Esophagus squamous epithelium (tissue), 5 donors: ENCODE data around the gene FAM156A. TPM values are rescaled to one million over a fixed set of nuclear protein-coding genes. Genes with fewer than 3 reads are reported as not detected.
A peak's percentile ranks its signal among the peaks of the same experiment; 100 is the strongest.
"Not testable (repeated sequence)": the region's sequence is repeated elsewhere in the genome, so short reads cannot be mapped to it uniquely, and the experiment has no call there.

Source experiments
- DNase-seq: peaks from one replicate; lab custom pipeline; 2025; lab: John Stamatoyannopoulos, UW
- H3K27ac ChIP-seq, 4 donors: fragments of 200-600 bp; sonication (generic); one replicate each; pipeline ENCODE4 v1.5.1; 2016 to 2019; ENCODE audit warnings: mild to moderate bottlenecking in 1 of 4
- H3K27me3 ChIP-seq, 4 donors: fragments of 200-600 bp; sonication (generic); 1 replicate in 3 of 4; 2 replicates in 1 of 4; pipeline versions ENCODE4 v1.5.1 to v1.6.0; 2017 to 2021; ENCODE audit warnings: antibody characterized with exemption in 1 of 4
- H3K36me3 ChIP-seq, 3 donors: fragments of 200-600 bp; sonication (generic); one replicate each; pipeline ENCODE4 v1.5.1; 2016 to 2019
- H3K4me1 ChIP-seq, 3 donors: fragments of 200-600 bp; sonication (generic); one replicate each; pipeline ENCODE4 v1.5.1; 2017 to 2019
- H3K4me3 ChIP-seq, 4 donors: fragments of 200-600 bp; sonication (generic); 1 replicate in 3 of 4; 2 replicates in 1 of 4; pipeline ENCODE4 v1.5.1; 2016 to 2019; ENCODE audit warnings: mild to moderate bottlenecking in 2 of 4, moderate library complexity in 1 of 4
- H3K9me3 ChIP-seq, 3 donors: fragments of 200-600 bp; sonication (generic); one replicate each; pipeline ENCODE4 v1.5.1; 2016 to 2019
- POLR2A ChIP-seq, 4 donors: fragments of 450-650 bp; IDR thresholded peaks; one replicate each; pipeline ENCODE4 v1.6.1; 2017; ENCODE audit warnings: antibody characterized with exemption in 4 of 4, mild to moderate bottlenecking in 4 of 4, moderate library complexity in 3 of 4
- WGBS, 2 donors: methylation state at CpG; one replicate each; pipeline ENCODE4 v1.1.5; 2018; 5-methylcytosine and 5-hydroxymethylcytosine counted together
- intact Hi-C: fragments of 100-400 bp; cut with DNase I; formaldehyde crosslinking; loops from one replicate; pipeline ENCODE4 v1.15.0; 2022
- total RNA-seq, 4 donors: library from RNA; depleted of rRNA; stranded (reverse); fragments of >200 nt; gene quantifications; one replicate each; pipeline ENCODE4 v1.1.0, GENCODE V29; 2016
- TF ChIP-seq, protein P1 (sequence below), 6 experiments: fragments of 450-650 bp in 4 of 6; fragments of 200-600 bp in 2 of 6; sonication (generic) in 2 of 6; IDR thresholded peaks; one replicate each; pipeline ENCODE4 v1.5.1; 2016 to 2019; ENCODE audit warnings: antibody characterized with exemption in 6 of 6, mild to moderate bottlenecking in 4 of 6, moderate library complexity in 4 of 6
- donor health status: DM: yes; HTN: yes; CAD: no.

FAM156A gene
- total RNA-seq, 4 donors from 2014 or later, result 2.9 to 13.3 (median 9.7) TPM

DNA sequence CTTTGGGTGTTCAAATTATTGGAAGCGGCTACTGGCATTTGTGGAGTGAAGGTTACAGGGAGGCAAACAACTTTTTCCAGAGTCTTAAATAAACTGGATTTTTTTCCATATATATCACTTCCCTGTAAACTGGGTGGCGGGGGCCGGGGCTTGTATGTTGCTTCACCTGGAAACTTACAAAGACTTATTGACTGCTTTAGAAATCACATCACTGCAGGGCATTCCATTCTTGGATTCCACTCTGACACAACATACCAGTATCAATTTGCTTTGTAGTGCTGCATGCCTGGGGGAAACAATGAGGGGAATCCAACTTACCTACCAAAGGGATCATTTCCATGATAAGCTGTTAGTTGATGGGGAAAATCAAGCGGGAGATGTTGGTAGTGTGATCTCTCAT lies 21.7 kb upstream of the FAM156A start:
- DNase-seq, result no peak
- TF ChIP-seq POLR2A (IDR thresholded peaks at IDR 0.05), result no peak
- TF ChIP-seq, protein P1, sequence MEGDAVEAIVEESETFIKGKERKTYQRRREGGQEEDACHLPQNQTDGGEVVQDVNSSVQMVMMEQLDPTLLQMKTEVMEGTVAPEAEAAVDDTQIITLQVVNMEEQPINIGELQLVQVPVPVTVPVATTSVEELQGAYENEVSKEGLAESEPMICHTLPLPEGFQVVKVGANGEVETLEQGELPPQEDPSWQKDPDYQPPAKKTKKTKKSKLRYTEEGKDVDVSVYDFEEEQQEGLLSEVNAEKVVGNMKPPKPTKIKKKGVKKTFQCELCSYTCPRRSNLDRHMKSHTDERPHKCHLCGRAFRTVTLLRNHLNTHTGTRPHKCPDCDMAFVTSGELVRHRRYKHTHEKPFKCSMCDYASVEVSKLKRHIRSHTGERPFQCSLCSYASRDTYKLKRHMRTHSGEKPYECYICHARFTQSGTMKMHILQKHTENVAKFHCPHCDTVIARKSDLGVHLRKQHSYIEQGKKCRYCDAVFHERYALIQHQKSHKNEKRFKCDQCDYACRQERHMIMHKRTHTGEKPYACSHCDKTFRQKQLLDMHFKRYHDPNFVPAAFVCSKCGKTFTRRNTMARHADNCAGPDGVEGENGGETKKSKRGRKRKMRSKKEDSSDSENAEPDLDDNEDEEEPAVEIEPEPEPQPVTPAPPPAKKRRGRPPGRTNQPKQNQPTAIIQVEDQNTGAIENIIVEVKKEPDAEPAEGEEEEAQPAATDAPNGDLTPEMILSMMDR (IDR thresholded peaks at IDR 0.05), result no peak
- Histone ChIP-seq H3K27ac (peak overlapping the region in 2 of 4 donors; percentile 14 to 18), H3K4me3 (no peak overlapping the region), H3K27me3 (no peaks in the 10 kb centered on the region), H3K9me3 (no peaks in the 10 kb centered on the region), H3K36me3 (no peaks in the 10 kb centered on the region), H3K4me1 (peaks cover 0 to 14% (median 0%) of the 10 kb centered on the region in 3 donors)
- intact Hi-C loops, result no loop called here
- WGBS, 2 donors, result 67 to 75% methylated on average over 3 to 4 of the region's 4 CpGs

DNA sequence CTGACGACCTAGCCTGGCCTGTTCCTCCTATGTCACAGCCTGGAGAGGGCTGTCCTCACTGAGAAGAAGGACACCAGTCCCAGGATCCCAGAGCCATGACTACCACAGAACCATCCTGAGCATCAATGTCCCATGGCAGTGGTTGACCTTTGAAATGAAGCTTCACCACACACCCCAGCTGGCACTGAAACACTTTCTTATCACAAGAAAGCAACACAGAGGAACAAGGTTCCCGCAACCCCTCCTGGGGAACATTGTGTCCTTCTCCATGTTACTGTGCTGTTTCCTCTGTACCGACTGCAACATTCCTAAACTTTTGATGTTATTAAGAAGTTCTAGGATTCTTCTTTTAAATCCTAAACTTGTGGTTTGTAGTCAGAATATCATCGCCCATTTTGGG lies 21.2 kb upstream of the FAM156A start:
- H3K4me3 ChIP-seq, result no peak overlapping the region
- 50 to 65% methylated on average over 3 to 4 of the region's 4 CpGs for WGBS, 2 donors
- H3K36me3 ChIP-seq, result no peaks in the 10 kb centered on the region
- no peak for DNase-seq
- intact Hi-C loops, result no loop called here
- H3K27ac ChIP-seq, result peak overlapping the region in 1 of 4 donors; percentile 18
- H3K4me1 ChIP-seq, result peaks cover 0 to 14% (median 0%) of the 10 kb centered on the region in 3 donors
- H3K9me3 ChIP-seq, result no peaks in the 10 kb centered on the region
- TF ChIP-seq POLR2A (IDR thresholded peaks at IDR 0.05), result no peak
- TF ChIP-seq, protein P1 (IDR thresholded peaks at IDR 0.05), result no peak
- no peaks in the 10 kb centered on the region for H3K27me3 ChIP-seq

DNA sequence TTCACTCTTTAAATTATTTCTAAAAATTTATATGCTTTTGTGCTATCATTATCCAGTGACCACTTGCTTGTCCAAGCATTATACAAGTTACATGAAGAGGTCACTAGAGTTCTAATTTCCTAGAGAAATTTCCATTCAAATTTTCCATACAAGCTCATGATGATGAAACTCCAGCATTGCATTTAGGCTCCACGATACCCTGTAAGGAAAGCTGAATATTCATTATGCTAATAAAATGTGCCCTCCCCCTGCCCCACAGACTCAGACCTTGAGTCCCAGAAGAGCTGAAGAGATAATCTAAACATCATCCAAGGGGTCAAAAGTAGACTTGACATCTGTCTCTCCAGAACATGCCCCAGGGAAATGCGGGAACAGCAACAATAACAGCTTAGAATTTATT lies 19.6 kb upstream of the FAM156A start:
- intact Hi-C loops, result no loop called here
- no peak for DNase-seq
- no peaks in the 10 kb centered on the region for H3K9me3 ChIP-seq
- 75 to 94% methylated on average over 2 of the region's 2 CpGs for WGBS, 2 donors
- no peaks in the 10 kb centered on the region for H3K27me3 ChIP-seq
- H3K4me3 ChIP-seq, result no peak overlapping the region
- TF ChIP-seq, protein P1 (IDR thresholded peaks at IDR 0.05), result no peak
- TF ChIP-seq POLR2A (IDR thresholded peaks at IDR 0.05), result no peak
- H3K27ac ChIP-seq, result no peak overlapping the region
- H3K36me3 ChIP-seq, result no peaks in the 10 kb centered on the region
- peaks cover 0 to 2% (median 0%) of the 10 kb centered on the region in 3 donors for H3K4me1 ChIP-seq

DNA sequence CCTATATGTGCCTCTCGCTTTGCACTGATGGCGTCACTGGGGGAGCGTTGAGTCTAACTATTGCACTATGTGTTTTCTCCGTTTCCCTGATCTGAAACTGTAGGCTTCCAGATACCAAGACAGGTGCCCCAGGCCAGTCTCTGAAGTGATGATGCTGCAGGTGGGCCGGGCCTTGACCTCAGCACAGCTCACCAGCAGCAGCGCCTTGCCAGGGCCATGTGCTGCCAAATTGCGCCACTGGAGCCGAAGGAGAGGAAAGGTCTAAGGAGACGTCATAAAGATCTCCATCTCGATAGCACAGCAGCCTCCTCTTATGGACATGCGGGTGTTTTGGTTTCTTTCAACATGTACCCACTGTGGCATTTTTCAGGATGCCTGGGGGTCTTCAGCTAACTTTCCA lies 17.3 kb upstream of the FAM156A start:
- DNase-seq, intact Hi-C loops: not testable (repeated sequence)
- WGBS, 2 donors, result 84 to 94% methylated on average over 3 to 7 of the region's 11 CpGs

DNA sequence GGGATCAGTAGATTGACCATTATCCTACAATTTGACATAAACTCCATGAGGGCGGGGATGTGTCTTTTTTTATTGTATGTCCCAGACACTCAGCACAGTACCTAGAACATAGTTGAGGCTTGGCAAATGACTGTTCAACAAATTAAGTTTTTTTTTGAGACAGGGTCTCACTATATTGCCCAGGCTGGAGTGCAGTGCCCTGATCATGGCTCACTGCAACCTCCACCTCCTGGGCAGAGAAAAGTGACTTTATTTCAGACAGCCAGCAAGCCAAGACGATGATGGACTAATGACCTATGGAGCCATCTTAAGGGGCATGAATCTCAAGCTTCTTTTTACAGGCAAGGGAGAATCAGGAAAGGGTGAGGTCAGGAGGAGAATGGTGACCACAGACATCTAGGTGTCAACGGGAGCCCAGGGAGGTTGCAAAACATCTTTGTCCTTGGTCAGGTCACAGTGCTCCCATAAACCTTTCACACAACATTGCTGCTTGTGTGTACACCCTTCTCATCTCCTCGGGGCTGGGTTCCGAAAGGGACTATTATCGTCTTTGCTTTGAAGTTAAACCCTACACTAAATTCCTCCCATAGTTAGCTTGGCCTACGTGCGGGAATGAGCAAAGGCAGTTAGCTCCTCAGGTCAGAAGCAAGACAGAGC lies 16.1 kb upstream of the FAM156A start:
- H3K27ac ChIP-seq, DNase-seq, H3K4me3 ChIP-seq, H3K9me3 ChIP-seq, H3K36me3 ChIP-seq, H3K4me1 ChIP-seq, intact Hi-C loops, H3K27me3 ChIP-seq: not testable (repeated sequence)
- 70 to 89% methylated on average over 1 to 8 of the region's 8 CpGs for WGBS, 2 donors

More for the DNA sequence above, 17.3 kb upstream of the FAM156A start:
- H3K27me3 ChIP-seq, H3K9me3 ChIP-seq, H3K4me1 ChIP-seq, H3K4me3 ChIP-seq, H3K27ac ChIP-seq, H3K36me3 ChIP-seq: not testable (repeated sequence)

DNA sequence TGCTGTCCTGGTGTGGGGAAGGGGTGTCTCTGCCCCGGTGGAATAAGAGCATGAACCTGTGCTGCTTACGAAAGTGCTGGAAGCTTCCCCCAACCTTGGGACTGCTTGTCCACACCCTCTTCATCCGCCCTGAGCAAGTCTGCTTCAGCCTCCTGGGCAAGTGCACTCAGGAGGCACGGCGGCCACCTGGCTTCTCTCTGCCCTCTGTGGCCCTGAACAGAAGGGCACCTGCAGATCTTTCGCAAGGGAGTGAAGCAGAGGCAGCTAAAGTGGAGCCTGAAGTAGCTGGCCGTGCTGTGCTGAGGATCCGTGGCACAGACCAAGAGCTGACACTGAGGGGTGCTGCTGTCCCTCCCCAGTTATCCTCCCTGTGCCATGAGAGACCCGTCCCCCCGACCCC lies 9.6 kb upstream of the FAM156A start:
- WGBS, 2 donors, result no CpG with 5 or more reads among the region's 10 CpGs
- not testable (repeated sequence) for H3K4me3 ChIP-seq

DNA sequence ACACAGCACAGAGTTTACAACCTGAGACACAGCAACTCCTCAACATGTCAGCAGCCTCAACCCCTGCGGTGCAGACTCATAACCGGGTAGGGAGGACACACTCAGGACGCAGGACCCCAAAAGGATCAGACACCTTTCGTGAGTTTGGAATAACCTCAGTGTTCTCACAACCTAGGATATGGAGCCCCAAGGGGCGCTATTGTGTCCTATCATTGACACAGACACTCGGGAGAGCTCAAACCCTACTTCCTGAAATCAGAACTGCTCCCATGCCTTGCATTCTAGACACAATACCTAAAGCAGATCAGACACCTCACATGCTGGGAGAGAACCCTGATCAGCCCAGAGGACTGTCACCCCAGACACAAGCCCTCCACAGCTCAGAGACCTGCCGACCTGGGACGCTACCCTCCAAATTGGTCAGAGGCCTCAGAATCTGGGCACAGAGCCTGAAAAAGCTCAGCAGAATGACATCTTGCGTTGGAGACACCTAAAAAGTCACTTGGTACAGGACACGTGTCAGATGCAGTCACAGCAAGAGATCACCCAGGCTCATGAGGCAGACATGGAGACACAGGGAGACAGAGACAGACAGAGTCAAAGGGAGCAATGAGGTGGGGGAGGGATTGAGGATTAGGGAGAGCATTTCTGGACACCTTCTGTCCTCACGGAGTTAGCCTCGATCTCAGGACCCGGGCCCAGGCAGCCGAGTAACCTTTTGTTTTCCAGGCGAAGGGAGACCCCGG lies 8.8 kb upstream of the FAM156A start:
- H3K4me1 ChIP-seq, H3K4me3 ChIP-seq, intact Hi-C loops, DNase-seq, H3K9me3 ChIP-seq, H3K27ac ChIP-seq, H3K36me3 ChIP-seq, H3K27me3 ChIP-seq: not testable (repeated sequence)
- no CpG with 5 or more reads among the region's 16 CpGs for WGBS, 2 donors

More for the DNA sequence above, 9.6 kb upstream of the FAM156A start:
- intact Hi-C loops, DNase-seq, H3K27ac ChIP-seq, H3K9me3 ChIP-seq, H3K27me3 ChIP-seq, H3K4me1 ChIP-seq, H3K36me3 ChIP-seq: not testable (repeated sequence)

DNA sequence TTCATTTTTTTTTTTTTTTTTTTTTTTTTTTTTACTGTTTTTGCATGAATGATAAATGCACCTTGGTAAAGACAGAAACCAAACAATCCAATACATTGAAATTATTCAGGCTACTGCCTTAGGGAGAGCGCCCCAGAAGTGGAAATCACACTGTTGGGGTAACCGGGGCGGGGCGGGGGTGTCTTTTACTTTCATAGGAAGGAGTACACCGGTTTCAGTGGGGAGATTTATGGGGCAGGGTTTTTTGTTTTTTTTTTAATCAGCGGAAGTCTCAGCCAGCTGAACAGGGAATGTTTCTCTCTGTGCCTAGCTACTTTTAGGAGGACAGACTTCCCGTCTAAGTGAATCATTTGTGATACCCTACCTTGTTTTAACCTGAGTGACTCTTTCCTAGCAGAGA lies 643 bp upstream of the FAM156A start:
- H3K27ac ChIP-seq, H3K4me3 ChIP-seq, H3K4me1 ChIP-seq, intact Hi-C loops, H3K36me3 ChIP-seq, H3K27me3 ChIP-seq, DNase-seq, H3K9me3 ChIP-seq: not testable (repeated sequence)
- WGBS, 2 donors, result no CpG with 5 or more reads among the region's 7 CpGs

DNA sequence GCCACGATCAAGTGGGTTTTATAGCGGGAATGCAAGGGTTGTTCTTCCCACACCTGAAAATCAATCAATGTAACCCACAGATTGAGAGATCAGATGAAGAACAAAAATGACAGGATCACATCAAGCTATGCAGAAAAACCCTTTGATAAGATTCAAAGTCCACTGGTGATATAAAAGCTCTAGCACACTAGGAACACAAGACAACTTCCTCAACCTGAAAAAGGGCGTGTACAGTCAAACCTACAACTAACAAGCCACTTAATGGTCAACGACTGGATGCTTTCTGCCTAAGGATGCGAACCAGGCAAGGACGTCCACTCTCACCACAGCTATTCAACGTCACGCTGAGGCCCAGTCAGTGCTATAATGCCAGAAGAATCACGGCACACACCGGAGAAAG lies 8.4 kb downstream of the FAM156A start:
- intact Hi-C loops, H3K27ac ChIP-seq, H3K4me3 ChIP-seq, DNase-seq, H3K9me3 ChIP-seq, H3K36me3 ChIP-seq, H3K27me3 ChIP-seq, H3K4me1 ChIP-seq: not testable (repeated sequence)
- no CpG with 5 or more reads among the region's 10 CpGs for WGBS, 2 donors

DNA sequence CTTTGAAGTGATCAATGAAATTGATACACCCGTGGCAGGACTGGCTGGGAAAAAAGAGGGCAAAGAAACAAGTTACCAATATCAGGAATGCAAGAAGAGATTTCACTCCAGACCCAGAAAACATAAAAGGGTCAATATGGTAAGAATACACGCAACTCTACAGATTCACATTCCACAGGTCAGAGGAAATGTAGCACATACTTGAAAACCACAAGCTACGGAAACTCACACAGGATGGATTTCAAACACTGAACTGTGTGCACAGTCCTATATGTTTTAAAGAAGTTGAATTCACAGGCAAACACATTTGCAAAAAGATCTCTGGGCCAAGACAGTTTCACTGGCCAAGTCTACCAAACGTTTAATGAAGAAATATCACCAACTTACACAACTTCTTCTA lies 9.0 kb downstream of the FAM156A start:
- intact Hi-C loops, H3K27ac ChIP-seq, H3K27me3 ChIP-seq, H3K9me3 ChIP-seq, H3K36me3 ChIP-seq, H3K4me3 ChIP-seq, H3K4me1 ChIP-seq, DNase-seq: not testable (repeated sequence)
- WGBS, 2 donors, result no CpG with 5 or more reads among the region's 4 CpGs
